Activated naive CD8-positive, alpha-beta T cell treated with anti-CD3 and anti-CD28 coated beads, Interleukin-2, amount 10 ng/mL, durations not matched to agents 7 days and 5 days (primary cell): Measurements from ENCODE around the gene PIK3R1. TPM values are rescaled to one million over a fixed set of nuclear protein-coding genes. Genes with fewer than 3 reads are reported as not detected.

ENCODE experiments used
- ATAC-seq: fragments of 150-1000 bp; cut with Tn5 transposase; one replicate; pipeline ENCODE4 v1.10.0; 2021; ENCODE audit warnings: low read depth, moderate library complexity
- POLR2A ChIA-PET: fragments of 350-600 bp; sonication (Branson Sonifier 250); formaldehyde crosslinking; loops from one replicate; lab custom pipeline; 2021; ENCODE audit warnings: antibody characterized with exemption; lab: Charles Lee
- DNase-seq: peaks from one replicate; pipeline ENCODE4 v3.0.0; 2021
- H3K27ac Mint-ChIP-seq: one replicate; pipeline ENCODE4 v1.8.0; 2022; ENCODE audit warnings: mild to moderate bottlenecking, mixed read lengths
- H3K27me3 Mint-ChIP-seq: one replicate; pipeline ENCODE4 v1.8.0; 2022; ENCODE audit warnings: mild to moderate bottlenecking, moderate library complexity, mixed read lengths
- H3K36me3 Mint-ChIP-seq: one replicate; pipeline ENCODE4 v1.8.0; 2021; ENCODE audit warnings: mild to moderate bottlenecking, mixed read lengths
- H3K4me1 Mint-ChIP-seq: one replicate; pipeline ENCODE4 v1.8.0; 2021; ENCODE audit warnings: mixed read lengths
- H3K4me3 Mint-ChIP-seq: one replicate; pipeline ENCODE4 v1.8.0; 2022; ENCODE audit warnings: mild to moderate bottlenecking, moderate library complexity, mixed read lengths
- H3K9me3 Mint-ChIP-seq: one replicate; pipeline ENCODE4 v1.8.0; 2021; ENCODE audit warnings: mixed read lengths
- total RNA-seq, 2 experiments: library from RNA; stranded (reverse); gene quantifications; one replicate each; pipeline ENCODE4 v1.2.3, GENCODE V29; 2021

The PIK3R1 gene
- total RNA-seq, 2 experiments from 2014 or later, result 86.5 to 86.8 TPM

DNA sequence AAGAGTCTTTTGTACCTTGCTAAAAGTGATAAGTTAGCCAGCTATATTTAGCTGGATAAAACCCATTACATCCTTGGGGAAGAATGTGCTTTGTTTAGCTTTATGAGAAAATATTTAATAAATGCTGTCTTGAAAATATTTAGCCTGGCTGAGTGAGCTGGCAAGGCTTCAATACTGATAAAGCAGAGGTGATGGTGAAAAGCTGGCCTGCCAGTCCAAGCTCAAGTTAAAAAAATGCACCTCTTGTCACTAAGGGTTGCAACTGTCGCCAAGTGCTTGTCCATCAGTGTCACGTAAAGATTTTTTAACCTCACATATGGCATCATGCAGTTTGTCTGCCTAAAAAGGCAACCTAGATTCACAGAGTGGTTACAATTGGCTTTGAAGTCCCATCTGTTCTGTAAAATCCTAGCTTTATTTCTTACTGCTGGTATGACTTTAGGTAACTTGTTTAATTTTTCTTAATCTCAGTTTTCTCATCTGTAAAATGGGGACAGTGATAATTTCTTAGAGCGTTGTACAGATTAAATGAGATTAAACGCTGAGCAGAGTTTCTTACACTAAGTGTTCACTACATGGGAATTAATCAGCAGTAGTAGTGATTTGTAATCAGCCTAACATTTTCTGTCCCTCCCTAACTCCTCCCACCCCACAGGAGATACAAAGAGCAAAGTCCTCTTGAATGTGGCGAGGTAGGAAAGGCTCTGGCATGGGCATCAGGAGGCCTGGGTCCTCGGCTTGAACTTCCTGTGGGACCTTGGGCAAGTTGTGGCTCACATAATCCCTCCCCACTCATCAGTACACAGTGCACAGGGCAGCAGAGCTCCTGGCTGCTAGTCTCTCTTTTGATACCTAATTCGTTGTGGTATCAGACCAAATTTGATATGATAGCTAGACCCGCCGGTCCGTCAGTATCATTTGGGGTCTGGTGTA, 48.7 kb downstream of the PIK3R1 start:
- Mint-ChIP-seq H3K27ac (no peak overlapping the region), H3K4me1 (peaks cover 41% of the 10 kb centered on the region), H3K27me3 (no peaks in the 10 kb centered on the region), H3K4me3 (no peak overlapping the region), H3K36me3 (peaks cover 14% of the 10 kb centered on the region), H3K9me3 (no peaks in the 10 kb centered on the region)
- ATAC-seq, result no peak
- DNase-seq, result no peak
- POLR2A ChIA-PET, result no interaction called here

- POLR2A ChIA-PET, result no interaction called here
- Mint-ChIP-seq H3K4me3 (no peak overlapping the region), H3K36me3 (peaks cover 10% of the 10 kb centered on the region), H3K4me1 (peaks cover 42% of the 10 kb centered on the region), H3K27ac (no peak overlapping the region), H3K9me3 (no peaks in the 10 kb centered on the region), H3K27me3 (no peaks in the 10 kb centered on the region)
- DNase-seq (no peak), ATAC-seq (no peak)
Observed at GRCh38 chr5:68265347-68265746, 49.8 kb downstream of the PIK3R1 start.

DNA sequence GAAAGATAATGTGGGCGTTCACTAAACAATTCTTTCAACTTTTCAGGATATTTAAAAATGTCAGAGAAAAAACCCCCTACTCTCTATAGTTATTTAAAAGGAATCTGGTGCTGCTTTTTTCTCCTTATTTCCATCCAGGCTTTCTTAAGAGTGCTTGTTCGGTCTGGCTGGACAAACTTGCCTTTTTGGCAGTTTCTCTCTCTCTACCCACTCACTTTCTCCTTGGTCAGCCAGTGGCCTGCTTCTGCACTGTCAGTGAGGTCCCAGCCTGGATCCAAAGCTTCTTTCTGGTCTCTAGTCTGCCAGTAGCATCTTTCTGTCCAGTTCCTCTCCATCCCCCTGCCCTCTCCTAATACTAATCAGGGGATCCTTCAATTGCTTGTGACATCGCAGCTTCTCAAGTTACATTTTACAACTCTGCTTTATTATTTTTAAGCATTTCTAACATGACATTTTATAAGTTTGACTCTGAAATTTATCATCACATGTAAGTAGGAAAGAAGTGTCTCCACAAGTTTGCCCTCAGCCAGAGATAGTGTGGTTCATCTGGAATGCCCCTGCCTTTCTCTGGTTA, 50.4 kb downstream of the PIK3R1 start:
- POLR2A ChIA-PET, result no interaction called here
- Mint-ChIP-seq H3K4me1 (peaks cover 45% of the 10 kb centered on the region), H3K27ac (no peak overlapping the region)

DNA sequence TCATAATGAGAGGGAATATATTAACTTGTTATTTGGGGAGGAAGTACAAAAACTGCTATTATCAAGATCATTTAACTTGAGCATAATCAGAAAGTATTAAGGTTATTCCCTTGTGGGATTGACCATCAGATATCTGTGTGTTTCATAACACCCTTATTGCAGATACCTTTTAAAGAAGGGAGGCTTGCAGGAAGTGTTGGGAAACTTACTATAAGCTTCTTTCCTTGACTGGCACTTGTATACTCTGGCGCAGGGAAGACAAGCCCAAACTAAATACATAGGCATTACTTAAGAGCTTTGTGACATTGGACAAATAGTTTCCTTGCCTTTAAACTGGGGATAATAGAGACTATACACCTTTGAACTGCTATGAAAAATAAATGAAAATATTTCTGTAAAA, 50.9 kb downstream of the PIK3R1 start:
- no peak overlapping the region for H3K27ac Mint-ChIP-seq
- no peak for DNase-seq
- H3K4me3 Mint-ChIP-seq, result no peak overlapping the region
- ATAC-seq, result no peak
- POLR2A ChIA-PET, result no interaction called here
- H3K4me1 Mint-ChIP-seq, result peaks cover 46% of the 10 kb centered on the region
- no peaks in the 10 kb centered on the region for H3K9me3 Mint-ChIP-seq
- no peaks in the 10 kb centered on the region for H3K27me3 Mint-ChIP-seq
- peaks cover 9% of the 10 kb centered on the region for H3K36me3 Mint-ChIP-seq

More for the DNA sequence above, 50.4 kb downstream of the PIK3R1 start:
- no peak for ATAC-seq
- H3K36me3 Mint-ChIP-seq, result peaks cover 9% of the 10 kb centered on the region
- no peaks in the 10 kb centered on the region for H3K9me3 Mint-ChIP-seq
- no peak overlapping the region for H3K4me3 Mint-ChIP-seq
- DNase-seq, result no peak
- no peaks in the 10 kb centered on the region for H3K27me3 Mint-ChIP-seq

DNA sequence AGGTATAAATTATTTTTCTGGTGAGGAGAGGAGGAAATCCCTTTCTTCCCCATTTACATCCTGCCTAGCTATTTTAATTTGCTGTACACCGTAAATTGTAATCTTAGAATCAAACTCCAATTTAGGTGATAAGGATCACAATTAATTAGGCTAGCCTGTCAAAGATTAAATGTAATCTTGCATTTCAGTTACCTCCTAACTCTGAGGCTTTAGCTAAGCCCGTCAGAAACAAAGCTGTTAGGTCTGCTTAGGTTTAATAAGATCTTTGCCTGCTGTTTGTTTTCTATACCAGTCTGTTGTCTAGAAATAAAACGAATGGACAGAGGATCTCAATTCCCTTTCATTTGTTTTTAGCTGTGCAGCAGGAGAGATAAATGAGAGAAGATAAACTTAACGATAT, 51.5 kb downstream of the PIK3R1 start:
- Mint-ChIP-seq H3K4me3 (no peak overlapping the region), H3K27ac (no peak overlapping the region)
- POLR2A ChIA-PET, result interaction anchor here (0.9 kb wide), 1 partner anchor 13 kb away, joined by 3 read pairs; no protein-coding TSS in a partner anchor

DNA sequence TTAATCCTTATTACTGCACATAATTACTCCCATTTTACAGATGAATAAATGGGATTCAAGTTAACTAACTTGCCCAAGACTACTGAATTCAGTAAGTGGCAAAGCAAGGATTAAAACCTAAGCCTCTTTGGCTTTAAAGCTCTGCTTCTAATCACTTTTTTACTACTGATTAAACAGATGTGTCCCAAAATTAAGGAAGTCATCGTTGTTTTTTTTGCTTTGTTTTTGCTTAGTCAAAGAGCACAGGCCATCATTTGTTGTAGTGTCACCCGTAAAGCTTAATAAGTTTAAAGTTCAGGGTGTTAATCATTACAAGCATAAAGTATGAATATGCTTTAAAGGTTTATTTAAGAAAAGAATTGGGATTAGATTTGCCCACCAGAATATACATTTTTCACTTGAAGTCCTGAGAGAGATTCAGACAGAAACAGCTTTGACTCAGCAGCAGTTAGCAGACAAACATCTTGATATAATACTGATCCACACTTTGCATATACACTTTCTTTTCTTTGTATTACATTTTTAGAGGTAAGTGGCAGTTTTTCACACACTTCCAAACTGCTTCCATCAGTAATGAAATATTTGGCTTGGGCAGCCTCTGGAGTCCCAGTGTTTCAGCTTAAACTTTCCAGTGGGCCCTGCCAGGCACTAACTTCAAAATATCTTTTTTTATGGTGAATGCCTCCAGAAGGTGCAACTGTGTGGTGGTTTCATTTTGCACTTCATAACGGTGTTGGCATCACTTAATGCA, 52.7 kb downstream of the PIK3R1 start:
- Mint-ChIP-seq H3K27ac (no peak overlapping the region), H3K9me3 (no peaks in the 10 kb centered on the region)

More for the DNA sequence above, 51.5 kb downstream of the PIK3R1 start:
- peaks cover 47% of the 10 kb centered on the region for H3K4me1 Mint-ChIP-seq
- no peak for DNase-seq
- ATAC-seq, result no peak
- H3K9me3 Mint-ChIP-seq, result no peaks in the 10 kb centered on the region
- H3K27me3 Mint-ChIP-seq, result no peaks in the 10 kb centered on the region
- H3K36me3 Mint-ChIP-seq, result peaks cover 9% of the 10 kb centered on the region

GRCh38 chr5:68268852-68269130, 53.2 kb downstream of the PIK3R1 start:
- Mint-ChIP-seq H3K27ac (no peak overlapping the region), H3K4me3 (no peak overlapping the region)
- POLR2A ChIA-PET, result no interaction called here

More for the DNA sequence above, 52.7 kb downstream of the PIK3R1 start:
- Mint-ChIP-seq H3K4me1 (peaks cover 52% of the 10 kb centered on the region), H3K36me3 (peaks cover 9% of the 10 kb centered on the region), H3K4me3 (no peak overlapping the region), H3K27me3 (no peaks in the 10 kb centered on the region)
- ATAC-seq, result no peak
- POLR2A ChIA-PET, result no interaction called here
- DNase-seq, result no peak

GRCh38 chr5:68269820-68270219, 54.3 kb downstream of the PIK3R1 start:
- POLR2A ChIA-PET, result interaction anchor here (1.1 kb wide), 1 partner anchor 10 kb away, joined by 4 read pairs; no protein-coding TSS in a partner anchor

More at GRCh38 chr5:68268852-68269130, 53.2 kb downstream of the PIK3R1 start:
- ATAC-seq (no peak), DNase-seq (no peak)
- peaks cover 53% of the 10 kb centered on the region for H3K4me1 Mint-ChIP-seq
- H3K27me3 Mint-ChIP-seq, result no peaks in the 10 kb centered on the region
- peaks cover 9% of the 10 kb centered on the region for H3K36me3 Mint-ChIP-seq
- no peaks in the 10 kb centered on the region for H3K9me3 Mint-ChIP-seq

DNA sequence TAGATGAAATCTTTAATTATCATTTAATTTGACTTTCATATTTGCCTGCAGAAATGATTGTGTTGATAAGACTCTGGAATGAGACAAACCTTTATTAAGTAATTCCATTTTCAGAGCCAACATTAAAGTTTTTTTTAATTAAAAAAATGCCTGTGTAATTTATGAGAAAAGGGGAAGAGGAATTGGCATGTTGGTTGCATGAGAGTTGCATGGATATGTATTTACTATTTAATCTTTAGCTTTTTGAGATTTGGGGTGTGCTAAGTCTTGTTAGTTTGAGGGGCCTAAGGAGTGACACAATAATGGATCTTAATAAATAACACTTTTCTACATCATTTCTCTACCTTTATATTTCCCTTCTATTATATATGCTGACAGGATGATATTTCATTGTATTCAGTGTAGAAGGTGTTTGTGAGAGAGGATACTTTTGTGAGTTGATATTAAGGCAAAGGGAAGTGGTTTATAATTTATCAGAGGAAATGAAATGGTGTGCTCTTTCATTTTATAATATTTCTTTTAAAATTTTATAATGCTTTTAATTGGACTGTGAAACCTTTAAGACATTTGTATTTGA, 54.9 kb downstream of the PIK3R1 start:
- H3K4me1 Mint-ChIP-seq, result peaks cover 55% of the 10 kb centered on the region
- H3K4me3 Mint-ChIP-seq, result no peak overlapping the region
- peaks cover 15% of the 10 kb centered on the region for H3K36me3 Mint-ChIP-seq
- H3K9me3 Mint-ChIP-seq, result no peaks in the 10 kb centered on the region
- no peak overlapping the region for H3K27ac Mint-ChIP-seq
- no peaks in the 10 kb centered on the region for H3K27me3 Mint-ChIP-seq
- POLR2A ChIA-PET, result interaction anchor here (1.1 kb wide), 1 partner anchor 10 kb away, joined by 4 read pairs; no protein-coding TSS in a partner anchor
- DNase-seq, result no peak
- ATAC-seq, result no peak

More at GRCh38 chr5:68269820-68270219, 54.3 kb downstream of the PIK3R1 start:
- no peak for ATAC-seq
- Mint-ChIP-seq H3K4me1 (peaks cover 55% of the 10 kb centered on the region), H3K9me3 (no peaks in the 10 kb centered on the region), H3K27me3 (no peaks in the 10 kb centered on the region), H3K4me3 (no peak overlapping the region), H3K27ac (no peak overlapping the region), H3K36me3 (peaks cover 11% of the 10 kb centered on the region)
- no peak for DNase-seq

- Mint-ChIP-seq H3K4me1 (peaks cover 55% of the 10 kb centered on the region), H3K4me3 (no peak overlapping the region), H3K36me3 (peaks cover 19% of the 10 kb centered on the region), H3K27ac (peak overlapping the region; percentile 10), H3K27me3 (no peaks in the 10 kb centered on the region), H3K9me3 (no peaks in the 10 kb centered on the region)
- no peak for ATAC-seq
- POLR2A ChIA-PET, result interaction anchor here (1.1 kb wide), 1 partner anchor 9 kb away, joined by 4 read pairs; no protein-coding TSS in a partner anchor
- DNase-seq, result no peak
Observed at GRCh38 chr5:68271124-68271523, 55.6 kb downstream of the PIK3R1 start.

- peaks cover 47% of the 10 kb centered on the region for H3K4me1 Mint-ChIP-seq
- peaks cover 27% of the 10 kb centered on the region for H3K36me3 Mint-ChIP-seq
- no peak overlapping the region for H3K27ac Mint-ChIP-seq
- no peak overlapping the region for H3K4me3 Mint-ChIP-seq
- POLR2A ChIA-PET, result interaction anchor here (0.7 to 2.5 kb wide), 2 partner anchors 20 to 56 kb away, joined by 3 to 12 read pairs; partner anchors contain the start of gene PIK3R1
- no peaks in the 10 kb centered on the region for H3K27me3 Mint-ChIP-seq
- H3K9me3 Mint-ChIP-seq, result no peaks in the 10 kb centered on the region
- ATAC-seq, result no peak
- no peak for DNase-seq
Observed at GRCh38 chr5:68272289-68272688, 56.7 kb downstream of the PIK3R1 start.

DNA sequence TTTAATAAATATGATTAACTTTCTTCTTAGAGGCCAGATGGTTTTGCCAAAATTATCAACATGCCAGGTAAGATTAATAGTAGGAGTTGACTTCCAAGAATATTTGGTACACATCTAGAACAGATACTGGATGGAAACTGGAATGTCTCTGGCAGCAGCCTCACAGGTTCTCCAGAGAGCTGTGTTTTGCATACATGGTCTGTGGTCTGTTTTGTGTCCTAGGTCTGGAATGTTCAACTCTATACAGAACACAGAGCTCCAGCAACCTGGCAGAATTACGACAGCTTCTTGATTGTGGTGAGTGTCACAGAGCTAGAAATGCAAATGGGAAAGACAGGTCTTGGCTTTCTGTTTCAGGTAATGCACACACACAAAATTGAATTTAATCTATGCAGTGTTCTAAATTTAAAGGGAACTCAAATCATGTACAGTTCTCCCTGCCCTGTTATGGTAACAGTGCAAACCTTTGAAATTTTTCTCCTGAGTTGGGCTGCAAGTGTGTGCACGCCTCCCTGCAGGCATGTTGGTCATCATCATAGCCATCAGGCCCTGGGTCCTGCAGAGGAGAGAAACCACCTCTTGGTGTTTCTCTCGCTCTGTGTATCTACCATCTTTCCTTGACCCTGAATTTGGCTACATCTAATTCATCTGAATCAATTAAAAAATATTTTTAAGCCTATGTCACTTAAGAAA, 58.3 kb downstream of the PIK3R1 start:
- Mint-ChIP-seq H3K27me3 (no peaks in the 10 kb centered on the region), H3K9me3 (no peaks in the 10 kb centered on the region), H3K4me3 (no peak overlapping the region), H3K27ac (peak overlapping the region; percentile 42), H3K4me1 (peaks cover 47% of the 10 kb centered on the region), H3K36me3 (peaks cover 32% of the 10 kb centered on the region)
- POLR2A ChIA-PET, result interaction anchor here (2.5 kb wide), 1 partner anchor 58 kb away, joined by 12 read pairs; the partner anchor contains the start of gene PIK3R1
- ATAC-seq (no peak), DNase-seq (no peak)
